ENCODE measurements around the gene KCNT1. TPM values are rescaled to one million over a fixed set of nuclear protein-coding genes. Genes with fewer than 3 reads are reported as not detected.
"Not testable (repeated sequence)": the region's sequence is repeated elsewhere in the genome, so short reads cannot be mapped to it uniquely, and the experiment has no call there.

The KCNT1 gene
- total RNA-seq, 1 donor from 2014 or later = not detected

DNA sequence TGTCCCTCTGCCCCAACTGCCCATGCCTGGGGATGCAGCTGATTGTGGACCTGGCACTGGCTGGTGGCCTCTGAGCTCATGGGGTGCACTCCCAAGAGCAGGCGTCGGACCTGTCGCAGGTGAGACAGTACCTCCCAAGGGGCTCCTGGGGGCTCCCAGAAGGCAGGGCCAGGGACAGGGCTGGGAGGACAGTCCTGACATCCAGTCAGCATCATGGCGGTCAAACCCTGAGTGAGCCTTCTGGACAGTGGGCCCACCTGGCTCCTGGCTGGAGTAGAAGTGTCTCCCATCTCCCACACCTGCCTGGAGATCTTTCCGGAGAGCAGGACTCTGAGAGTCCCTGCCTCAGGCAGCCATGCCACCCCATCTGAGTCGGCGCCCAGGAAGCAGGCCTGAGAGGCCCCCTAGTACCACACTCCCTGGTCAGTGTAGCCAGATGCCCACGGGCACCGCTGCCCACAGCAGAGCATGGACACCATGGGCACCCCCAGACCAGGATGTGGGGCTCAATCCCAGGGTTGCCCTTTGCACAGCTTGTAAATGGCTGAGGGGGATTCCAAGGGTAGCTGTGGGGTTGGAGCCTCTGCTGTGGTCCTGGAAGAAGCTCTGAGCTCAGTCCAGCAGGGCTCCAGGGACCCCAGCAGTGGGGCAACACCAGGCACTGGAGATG lies 32.2 kb upstream of the KCNT1 start:
- no peak for DNase-seq (ENCODE audit: low read depth)
- no peak for TF ChIP-seq CTCF (IDR thresholded peaks at IDR 0.05; ENCODE audit: insufficient read depth, low read length, poor library complexity, severe bottlenecking)
- Histone ChIP-seq H3K27me3 (ENCODE audit: control insufficient read depth, insufficient read depth, low read length) (peaks cover 2% of the 10 kb centered on the region), H3K36me3 (ENCODE audit: control insufficient read depth, insufficient read depth, low read length) (no peaks in the 10 kb centered on the region), H3K4me3 (ENCODE audit: low read depth, low read length) (no peak overlapping the region)

GRCh38 chr9:135670721-135671590 lies 31.0 kb upstream of the KCNT1 start:
- H3K4me3 ChIP-seq (ENCODE audit: low read depth, low read length) = no peak overlapping the region
- H3K36me3 ChIP-seq (ENCODE audit: control insufficient read depth, insufficient read depth, low read length) = no peaks in the 10 kb centered on the region
- DNase-seq (ENCODE audit: low read depth) = no peak
- peaks cover 2% of the 10 kb centered on the region for H3K27me3 ChIP-seq (ENCODE audit: control insufficient read depth, insufficient read depth, low read length)
- no peak for TF ChIP-seq CTCF (IDR thresholded peaks at IDR 0.05; ENCODE audit: insufficient read depth, low read length, poor library complexity, severe bottlenecking)

DNA sequence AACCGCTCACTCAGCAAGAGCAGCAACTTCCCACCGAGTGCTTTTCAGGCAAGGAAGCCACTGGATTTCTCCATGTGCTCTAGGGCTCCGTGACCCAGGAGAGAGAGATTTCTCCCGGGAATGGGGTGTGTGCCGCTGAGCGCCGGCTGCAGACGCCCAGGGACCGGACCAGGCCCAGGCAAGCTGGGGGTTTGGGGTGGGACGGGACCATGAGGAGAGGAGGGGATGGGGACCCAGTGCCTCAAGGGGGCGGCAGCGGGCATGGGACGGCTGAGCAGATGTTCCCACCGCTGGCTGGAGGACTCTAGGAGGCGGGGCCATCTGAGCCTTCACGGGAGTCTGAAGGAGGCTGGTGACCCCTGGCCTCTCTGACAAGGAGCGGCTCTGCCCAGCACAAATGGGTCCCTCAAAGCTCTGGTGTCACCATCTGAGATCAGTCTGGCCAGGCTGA lies 30.4 kb upstream of the KCNT1 start:
- peaks cover 2% of the 10 kb centered on the region for H3K27me3 ChIP-seq (ENCODE audit: control insufficient read depth, insufficient read depth, low read length)
- no peak for DNase-seq (ENCODE audit: low read depth)
- H3K36me3 ChIP-seq (ENCODE audit: control insufficient read depth, insufficient read depth, low read length) = no peaks in the 10 kb centered on the region
- no peak overlapping the region for H3K4me3 ChIP-seq (ENCODE audit: low read depth, low read length)
- TF ChIP-seq CTCF (IDR thresholded peaks at IDR 0.05; ENCODE audit: insufficient read depth, low read length, poor library complexity, severe bottlenecking) = no peak

DNA sequence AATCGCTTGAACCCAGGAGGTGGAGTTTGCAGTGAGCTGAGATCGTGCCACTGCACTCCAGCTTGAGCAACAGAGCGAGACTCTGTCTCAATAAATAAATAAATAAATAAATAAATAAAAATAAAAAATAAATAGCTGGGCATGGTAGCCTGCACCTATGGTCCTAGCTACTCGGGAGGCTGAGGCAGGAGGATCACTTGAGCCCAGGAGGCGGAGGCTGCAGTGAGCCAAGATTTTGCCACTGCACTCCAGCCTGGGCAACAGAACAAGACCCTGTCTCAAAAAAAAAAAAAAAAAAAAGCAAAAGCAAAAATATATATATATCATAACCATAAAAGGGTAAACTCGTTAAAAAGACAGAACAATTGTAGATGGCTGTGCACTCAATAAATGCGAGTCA lies 29.2 kb upstream of the KCNT1 start:
- not testable (repeated sequence) for H3K4me3 ChIP-seq (ENCODE audit: low read depth, low read length)

GRCh38 chr9:135673941-135674340 lies 28.0 kb upstream of the KCNT1 start:
- H3K27me3 ChIP-seq (ENCODE audit: control insufficient read depth, insufficient read depth, low read length) = no peaks in the 10 kb centered on the region
- no peak overlapping the region for H3K4me3 ChIP-seq (ENCODE audit: low read depth, low read length)
- no peaks in the 10 kb centered on the region for H3K36me3 ChIP-seq (ENCODE audit: control insufficient read depth, insufficient read depth, low read length)
- no peak for DNase-seq (ENCODE audit: low read depth)
- TF ChIP-seq CTCF (IDR thresholded peaks at IDR 0.05; ENCODE audit: insufficient read depth, low read length, poor library complexity, severe bottlenecking) = no peak

More for the DNA sequence above, 29.2 kb upstream of the KCNT1 start:
- H3K27me3 ChIP-seq (ENCODE audit: control insufficient read depth, insufficient read depth, low read length); DNase-seq (ENCODE audit: low read depth); H3K36me3 ChIP-seq (ENCODE audit: control insufficient read depth, insufficient read depth, low read length): not testable (repeated sequence)

DNA sequence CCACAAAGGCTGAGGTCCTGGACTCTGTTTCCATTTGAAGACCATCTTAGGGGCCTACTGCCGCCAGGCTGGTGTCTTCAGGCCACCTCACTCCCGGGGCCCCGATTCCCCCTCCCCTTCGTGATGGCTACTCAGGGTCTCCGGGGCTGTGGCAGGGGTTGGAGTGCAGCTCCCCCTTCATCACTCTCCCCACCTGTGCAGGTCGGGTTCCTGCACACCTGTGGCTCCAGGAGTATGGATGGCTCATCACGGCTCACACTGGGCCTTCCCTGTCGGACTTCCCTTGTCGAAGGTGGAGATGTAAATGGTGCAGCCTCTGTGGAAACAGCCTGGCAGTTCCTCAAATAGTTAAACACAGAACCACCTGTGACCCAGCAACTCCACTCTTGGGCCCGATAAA lies 27.0 kb upstream of the KCNT1 start:
- no peak for DNase-seq (ENCODE audit: low read depth)
- Histone ChIP-seq H3K27me3 (ENCODE audit: control insufficient read depth, insufficient read depth, low read length) (no peaks in the 10 kb centered on the region), H3K36me3 (ENCODE audit: control insufficient read depth, insufficient read depth, low read length) (no peaks in the 10 kb centered on the region), H3K4me3 (ENCODE audit: low read depth, low read length) (no peak overlapping the region)
- TF ChIP-seq CTCF (IDR thresholded peaks at IDR 0.05; ENCODE audit: insufficient read depth, low read length, poor library complexity, severe bottlenecking) = no peak
